Posterior cingulate gyrus (tissue), 11 donors: ENCODE results near the gene SMOC1.

Experiments used
- DNase-seq, 10 donors: peaks; one replicate each; pipeline versions ENCODE4 v3.0.0 to v3.0.0-alpha.2; 2020 to 2021; ENCODE audit warnings: mixed read lengths in 3 of 10
- intact Hi-C: fragments of 100-400 bp; cut with DNase I; formaldehyde crosslinking; loops from one replicate; pipeline ENCODE4 v1.15.1; 2023

The SMOC1 gene

DNA sequence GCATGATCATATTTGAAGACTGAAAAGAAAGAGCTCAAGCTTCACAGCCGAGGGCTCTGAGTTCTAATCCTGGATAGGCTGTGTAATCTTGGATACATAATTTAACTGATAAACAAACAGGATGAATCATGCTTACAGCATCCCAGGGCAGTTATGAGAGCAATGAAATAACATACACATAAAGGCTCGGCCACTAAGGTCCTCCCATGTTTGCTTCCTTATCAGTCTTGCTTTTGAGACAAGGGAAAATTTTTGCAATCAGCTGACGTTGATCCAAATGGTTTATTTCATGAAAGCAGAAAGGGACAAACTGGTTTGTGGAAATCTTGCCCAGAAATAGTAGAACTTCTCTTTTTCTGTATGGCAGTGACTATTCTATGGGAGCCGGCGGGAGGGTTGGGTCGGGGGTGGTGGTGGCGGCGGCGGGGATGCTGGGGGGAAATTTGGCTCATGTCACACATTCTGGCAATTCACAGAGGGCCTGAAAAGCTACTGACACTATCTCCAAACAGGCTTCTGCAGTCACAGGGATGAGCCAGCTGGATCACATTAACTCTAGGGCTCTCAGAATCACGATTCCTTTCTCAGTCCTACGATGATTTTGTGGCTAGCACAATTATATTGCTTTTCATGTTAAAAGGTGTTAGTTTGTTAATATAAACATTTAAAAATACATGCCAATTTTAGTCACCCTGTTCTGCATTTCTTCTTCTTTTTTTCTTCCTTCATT lies 185.1 kb downstream of the SMOC1 start:
- no peak for DNase-seq
- intact Hi-C loops: no loop called here

GRCh38 chr14:70067810-70068209 lies 188.6 kb downstream of the SMOC1 start:
- intact Hi-C loops: no loop called here
- DNase-seq: no peak

DNA sequence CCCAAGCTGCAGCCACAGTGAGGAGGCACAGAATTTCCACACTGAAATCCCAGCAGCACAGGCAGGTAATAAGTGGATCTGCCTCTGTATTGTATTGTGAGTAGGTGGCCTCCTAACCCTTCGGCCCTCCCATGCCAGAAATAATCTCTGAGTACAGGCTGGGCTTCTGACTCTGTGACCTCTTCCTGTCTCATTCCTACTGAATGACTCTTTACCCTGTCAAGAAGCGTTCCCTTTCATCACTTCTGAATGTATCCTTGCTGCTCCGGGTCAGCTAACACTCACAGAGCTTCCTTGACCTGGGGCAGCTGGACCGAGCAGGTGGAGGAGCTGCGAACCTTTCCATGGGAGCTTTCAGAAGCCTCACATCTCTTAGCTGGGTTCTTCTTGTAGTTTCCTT lies 190.0 kb downstream of the SMOC1 start:
- intact Hi-C loops: no loop called here
- DNase-seq: peak in 1 of 10 donors; percentile 24

DNA sequence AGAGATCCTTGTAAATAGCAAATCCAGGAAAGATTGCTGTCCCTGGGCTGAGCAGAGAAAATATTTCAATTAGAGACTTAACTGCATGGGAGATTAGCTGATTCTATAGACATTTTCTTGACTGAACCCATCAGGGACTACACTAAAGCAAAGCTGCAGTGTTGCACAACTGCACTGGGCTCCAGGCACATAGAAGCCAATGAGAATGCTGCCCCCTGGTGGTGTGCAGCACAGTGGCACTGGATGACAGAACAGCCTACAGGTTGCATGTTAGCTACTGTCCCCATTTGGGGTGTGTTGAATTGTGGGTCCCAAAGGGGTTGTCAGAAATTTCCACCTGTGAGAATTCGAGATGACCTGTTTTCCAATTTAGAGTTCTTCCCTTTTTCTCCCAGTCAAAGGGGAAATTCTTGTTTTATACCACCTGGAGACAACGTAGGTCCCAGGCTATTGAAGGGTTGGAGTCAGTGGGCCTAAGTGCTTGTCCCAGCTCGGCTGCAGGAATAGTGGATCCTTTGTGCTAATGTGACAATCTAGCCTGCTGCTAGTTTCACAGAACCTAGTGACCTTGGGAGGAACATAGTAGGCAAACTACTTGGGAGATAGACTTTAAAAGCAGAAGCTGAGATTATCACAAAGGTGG lies 194.8 kb downstream of the SMOC1 start:
- intact Hi-C loops: no loop called here
- DNase-seq: peak in 9 of 10 donors; percentile 57 to 95 (median 76)

DNA sequence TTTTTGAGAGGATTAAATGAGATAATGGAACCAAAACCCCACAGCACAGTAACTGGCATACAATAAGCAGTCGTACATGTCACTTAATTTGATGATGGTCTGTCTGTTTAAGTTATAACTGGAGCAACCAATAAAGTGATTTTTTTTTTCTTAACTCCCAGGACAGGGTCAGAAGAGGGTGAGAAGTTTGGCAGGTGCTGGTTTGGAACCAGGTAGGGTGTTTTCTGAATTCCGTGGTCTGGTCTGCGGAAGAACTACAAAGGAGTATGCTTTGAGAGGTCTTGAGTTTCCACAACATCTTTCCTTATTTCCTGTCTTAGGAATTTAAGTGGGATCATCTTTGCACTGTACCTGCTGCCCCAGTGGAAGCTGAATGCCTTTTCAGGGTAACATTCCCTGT lies 197.8 kb downstream of the SMOC1 start:
- intact Hi-C loops: no loop called here
- DNase-seq: no peak

GRCh38 chr14:70077720-70078119 lies 198.5 kb downstream of the SMOC1 start:
- intact Hi-C loops: no loop called here
- DNase-seq: no peak

- intact Hi-C loops: no loop called here
- no peak for DNase-seq
These were observed 199.1 kb downstream of the SMOC1 start for GRCh38 chr14:70078329-70078728.

DNA sequence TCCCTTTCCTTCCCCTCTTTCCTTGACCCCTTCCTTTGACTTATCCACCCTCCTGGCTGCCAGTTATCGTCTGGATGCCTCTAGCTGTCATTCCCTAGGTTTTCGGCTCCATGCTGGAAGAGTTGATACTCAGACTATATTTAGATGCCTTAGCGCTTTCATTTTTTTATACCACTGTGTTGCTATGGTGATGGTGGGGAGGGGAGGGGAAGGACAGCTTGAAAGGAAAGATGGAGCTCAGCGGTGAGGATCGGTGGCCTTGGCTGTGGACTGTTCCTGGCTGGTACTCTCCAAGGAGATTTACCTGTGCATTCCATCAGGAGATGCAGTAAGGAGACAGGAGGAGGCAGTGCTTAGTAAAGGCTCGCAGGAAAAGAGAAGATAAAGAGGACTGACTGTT lies 200.9 kb downstream of the SMOC1 start:
- intact Hi-C loops: no loop called here
- DNase-seq: peak in 2 of 10 donors; percentile 25 to 83
